Right atrium auricular region (tissue), 2 donors: ENCODE data around the gene ZCCHC3. TPM values are rescaled to one million over a fixed set of nuclear protein-coding genes. Genes with fewer than 3 reads are reported as not detected.
A peak's percentile ranks its signal among the peaks of the same experiment; 100 is the strongest.

ENCODE experiments used
- DNase-seq: peaks from one replicate; pipeline ENCODE4 v3.0.0-alpha.2; 2019; ENCODE audit warnings: low spot score
- H3K27ac ChIP-seq, 2 donors: fragments of 200-600 bp; sonication (generic); 1 replicate in 1 of 2; 2 replicates in 1 of 2; pipeline ENCODE4 v1.5.1; 2016 to 2019
- H3K27me3 ChIP-seq, 2 donors: fragments of 200-600 bp; sonication (generic); one replicate each; pipeline versions ENCODE4 v1.5.1 to v1.6.0; 2017 to 2019
- H3K36me3 ChIP-seq: fragments of 200-600 bp; sonication (generic); one replicate; pipeline ENCODE4 v1.5.1; 2016
- H3K4me1 ChIP-seq, 2 donors: fragments of 200-600 bp; sonication (generic); one replicate each; pipeline versions ENCODE4 v1.5.1 to v1.6.0; 2017 to 2019
- H3K4me3 ChIP-seq, 2 donors: fragments of 200-600 bp; sonication (generic); 1 replicate in 1 of 2; 2 replicates in 1 of 2; pipeline ENCODE4 v1.5.1; 2017 to 2019; ENCODE audit warnings: mild to moderate bottlenecking in 1 of 2, moderate library complexity in 1 of 2
- H3K9me3 ChIP-seq, 2 donors: fragments of 200-600 bp; sonication (generic); one replicate each; pipeline ENCODE4 v1.5.1; 2019
- total RNA-seq, 2 donors: library from RNA; depleted of rRNA; stranded (reverse); fragments of >200 nt; gene quantifications; one replicate each; pipeline ENCODE4 v1.1.0, GENCODE V29; 2016
- TF ChIP-seq, protein P1 (sequence below), 2 donors: fragments of 200-600 bp; sonication (generic); IDR thresholded peaks; one replicate each; pipeline ENCODE4 v1.5.1; 2019; ENCODE audit warnings: antibody characterized with exemption in 2 of 2

Gene ZCCHC3
- total RNA-seq, 2 donors from 2014 or later = 10.2 to 14.4 TPM

GRCh38 chr20:286508-286907 is 10.9 kb upstream of the ZCCHC3 start:
- H3K9me3 ChIP-seq = no peaks in the 10 kb centered on the region
- no peak overlapping the region for H3K4me3 ChIP-seq
- no peaks in the 10 kb centered on the region for H3K27me3 ChIP-seq
- H3K4me1 ChIP-seq = peaks cover 0 to 16% of the 10 kb centered on the region in 2 donors
- DNase-seq = no peak
- no peaks in the 10 kb centered on the region for H3K36me3 ChIP-seq
- H3K27ac ChIP-seq = no peak overlapping the region
- TF ChIP-seq, protein P1, sequence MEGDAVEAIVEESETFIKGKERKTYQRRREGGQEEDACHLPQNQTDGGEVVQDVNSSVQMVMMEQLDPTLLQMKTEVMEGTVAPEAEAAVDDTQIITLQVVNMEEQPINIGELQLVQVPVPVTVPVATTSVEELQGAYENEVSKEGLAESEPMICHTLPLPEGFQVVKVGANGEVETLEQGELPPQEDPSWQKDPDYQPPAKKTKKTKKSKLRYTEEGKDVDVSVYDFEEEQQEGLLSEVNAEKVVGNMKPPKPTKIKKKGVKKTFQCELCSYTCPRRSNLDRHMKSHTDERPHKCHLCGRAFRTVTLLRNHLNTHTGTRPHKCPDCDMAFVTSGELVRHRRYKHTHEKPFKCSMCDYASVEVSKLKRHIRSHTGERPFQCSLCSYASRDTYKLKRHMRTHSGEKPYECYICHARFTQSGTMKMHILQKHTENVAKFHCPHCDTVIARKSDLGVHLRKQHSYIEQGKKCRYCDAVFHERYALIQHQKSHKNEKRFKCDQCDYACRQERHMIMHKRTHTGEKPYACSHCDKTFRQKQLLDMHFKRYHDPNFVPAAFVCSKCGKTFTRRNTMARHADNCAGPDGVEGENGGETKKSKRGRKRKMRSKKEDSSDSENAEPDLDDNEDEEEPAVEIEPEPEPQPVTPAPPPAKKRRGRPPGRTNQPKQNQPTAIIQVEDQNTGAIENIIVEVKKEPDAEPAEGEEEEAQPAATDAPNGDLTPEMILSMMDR (IDR thresholded peaks at IDR 0.05) = no peak

- no peak for DNase-seq
Observed at GRCh38 chr20:288956-289692, 8.2 kb upstream of the ZCCHC3 start.

GRCh38 chr20:289693-290083 is 7.7 kb upstream of the ZCCHC3 start:
- H3K36me3 ChIP-seq = no peaks in the 10 kb centered on the region
- TF ChIP-seq, protein P1 (IDR thresholded peaks at IDR 0.05) = no peak
- H3K4me3 ChIP-seq = peak overlapping the region; percentile 64 to 66
- H3K9me3 ChIP-seq = no peaks in the 10 kb centered on the region
- no peak for DNase-seq
- H3K27ac ChIP-seq = peak overlapping the region; percentile 77 to 81
- H3K4me1 ChIP-seq = peaks cover 0 to 18% of the 10 kb centered on the region in 2 donors
- H3K27me3 ChIP-seq = no peaks in the 10 kb centered on the region

More at GRCh38 chr20:288956-289692, 8.2 kb upstream of the ZCCHC3 start:
- no peaks in the 10 kb centered on the region for H3K27me3 ChIP-seq
- H3K9me3 ChIP-seq = no peaks in the 10 kb centered on the region
- H3K36me3 ChIP-seq = no peaks in the 10 kb centered on the region
- TF ChIP-seq, protein P1 (IDR thresholded peaks at IDR 0.05) = no peak
- H3K4me1 ChIP-seq = peaks cover 0 to 18% of the 10 kb centered on the region in 2 donors
- no peak overlapping the region for H3K4me3 ChIP-seq
- H3K27ac ChIP-seq = no peak overlapping the region

DNA sequence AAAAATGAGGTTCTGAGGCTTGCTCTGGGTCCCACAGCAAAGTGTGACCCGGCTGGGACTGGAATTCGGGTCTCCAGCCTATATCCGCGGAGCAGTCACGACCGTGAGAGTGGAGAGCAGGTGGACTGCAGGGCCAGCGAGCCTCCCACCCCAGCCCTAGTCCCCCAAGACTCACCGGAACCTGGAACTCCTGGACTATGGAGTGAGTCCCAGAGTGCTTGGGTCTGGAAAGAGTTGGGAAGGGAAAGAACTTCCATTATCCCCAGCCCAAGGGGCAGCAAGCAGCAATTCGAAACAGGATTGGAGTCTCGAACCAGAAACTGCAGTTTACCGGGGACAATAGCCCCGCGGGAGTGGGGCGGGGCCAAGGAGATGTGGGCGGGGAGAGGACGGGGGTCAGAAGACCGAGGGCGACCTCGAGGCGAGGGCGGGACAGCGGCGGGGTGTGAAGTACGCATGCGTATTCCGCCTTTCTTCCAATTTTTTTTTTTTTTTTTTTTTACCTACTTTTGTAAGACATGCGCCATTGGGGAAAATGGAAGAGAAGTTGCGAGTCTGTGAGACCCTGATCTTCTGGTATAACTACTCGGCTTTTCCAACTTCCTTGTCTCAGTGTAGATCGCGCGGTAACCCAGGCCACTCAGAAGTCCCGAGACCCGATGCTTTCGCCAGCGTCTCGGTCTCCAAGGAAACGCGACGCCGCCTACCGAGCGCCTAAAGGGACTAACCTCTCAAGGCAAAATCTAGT is 7.1 kb upstream of the ZCCHC3 start, which contains the start of gene C20orf96:
Gene C20orf96, minus strand, starts transcription at position 667 of the 748 bp plus-strand sequence. Its CDS starts 140 bp downstream, at position 527.
- TF ChIP-seq, protein P1 (IDR thresholded peaks at IDR 0.05) = peak in 1 of 2 donors; percentile 32
- Histone ChIP-seq H3K36me3 (no peaks in the 10 kb centered on the region), H3K9me3 (no peaks in the 10 kb centered on the region), H3K4me1 (peaks cover 0 to 18% of the 10 kb centered on the region in 2 donors), H3K27ac (peak within 1 kb of the TSS; percentile 77 to 81), H3K4me3 (peak within 1 kb of the TSS; percentile 64 to 66), H3K27me3 (no peaks in the 10 kb centered on the region)
- peak; percentile 90 for DNase-seq

- TF ChIP-seq, protein P1 (IDR thresholded peaks at IDR 0.05) = no peak
- no peak overlapping the region for H3K4me3 ChIP-seq
- no peak for DNase-seq
Observed at GRCh38 chr20:294602-295001, 2.8 kb upstream of the ZCCHC3 start.

More at GRCh38 chr20:294602-295001, 2.8 kb upstream of the ZCCHC3 start:
- Histone ChIP-seq H3K27me3 (no peaks in the 10 kb centered on the region), H3K4me1 (peaks cover 0 to 34% of the 10 kb centered on the region in 2 donors), H3K36me3 (no peaks in the 10 kb centered on the region), H3K27ac (no peak overlapping the region), H3K9me3 (no peaks in the 10 kb centered on the region)
